CD4-positive, alpha-beta T cell treated with Interleukin-12 subunit alpha and Interleukin-12 subunit beta, for 1 hour (primary cell): ENCODE data around the gene SLC4A1.
"Not testable (repeated sequence)": the region's sequence is repeated elsewhere in the genome, so short reads cannot be mapped to it uniquely, and the experiment has no call there.

Source experiments
- DNase-seq: peaks from one replicate; pipeline ENCODE4 v3.0.0-alpha.2; 2020

Gene SLC4A1

GRCh38 chr17:44255915-44256314 lies 12.0 kb downstream of the SLC4A1 start:
- DNase-seq, result no peak

- DNase-seq, result no peak
These were observed 13.4 kb downstream of the SLC4A1 start for GRCh38 chr17:44254361-44255095.

DNA sequence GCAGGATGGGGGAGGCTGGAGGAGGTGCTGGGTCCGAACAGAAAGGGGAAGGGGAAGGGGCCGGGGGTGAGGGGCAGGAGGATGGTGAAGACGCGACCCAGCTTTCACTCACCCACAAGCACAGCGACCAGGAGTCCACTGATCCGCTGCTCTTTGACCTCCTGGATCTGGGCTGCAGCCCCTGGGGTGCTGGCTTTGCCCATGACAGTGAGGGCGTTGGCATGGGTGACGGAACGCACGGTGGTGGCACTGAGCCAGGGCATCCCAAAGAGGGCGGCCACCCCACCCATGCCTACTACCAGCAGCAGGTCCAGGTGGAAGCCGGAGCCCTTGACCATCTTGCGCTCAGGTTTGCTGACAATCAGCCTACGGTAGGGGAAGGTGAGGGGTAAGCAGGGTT lies 14.9 kb downstream of the SLC4A1 start:
- no peak for DNase-seq

- no peak for DNase-seq
These were observed 16.9 kb downstream of the SLC4A1 start for GRCh38 chr17:44251062-44251461.

DNA sequence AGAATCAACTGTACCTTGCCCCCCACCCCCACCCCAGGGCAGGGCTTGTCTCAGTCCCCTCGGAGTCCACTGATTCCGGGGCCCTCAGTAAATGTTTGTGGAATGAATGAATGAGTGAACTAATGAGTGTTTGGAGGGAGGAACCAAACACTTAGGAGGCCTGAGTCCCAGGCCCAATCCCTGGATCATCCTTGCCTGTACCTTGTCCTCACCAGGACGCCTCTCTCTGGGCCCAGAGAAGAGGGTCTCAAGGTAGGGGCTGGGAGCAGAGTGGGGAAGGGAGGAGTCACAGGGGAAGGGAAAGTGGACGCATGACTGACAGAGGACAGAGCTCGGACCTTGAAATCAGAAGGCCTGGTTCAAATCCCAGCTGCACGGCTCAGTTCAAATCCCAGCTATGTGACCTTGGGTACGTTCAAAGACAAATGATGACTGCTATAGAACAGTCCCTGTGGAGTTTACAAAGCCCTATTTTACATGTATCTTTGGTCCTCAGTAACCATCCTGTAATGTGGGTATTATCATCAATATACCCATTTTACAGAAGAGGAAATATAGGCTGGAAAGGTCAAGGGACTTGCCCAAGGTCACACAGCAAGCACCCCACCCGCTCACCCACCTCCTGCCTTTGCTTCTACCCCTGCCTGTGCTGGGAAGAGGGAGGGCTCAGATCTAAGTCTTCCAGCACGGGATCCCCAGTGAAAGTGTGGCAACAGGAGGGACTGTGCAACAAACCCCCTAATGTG lies 18.3 kb downstream of the SLC4A1 start:
- no peak for DNase-seq

DNA sequence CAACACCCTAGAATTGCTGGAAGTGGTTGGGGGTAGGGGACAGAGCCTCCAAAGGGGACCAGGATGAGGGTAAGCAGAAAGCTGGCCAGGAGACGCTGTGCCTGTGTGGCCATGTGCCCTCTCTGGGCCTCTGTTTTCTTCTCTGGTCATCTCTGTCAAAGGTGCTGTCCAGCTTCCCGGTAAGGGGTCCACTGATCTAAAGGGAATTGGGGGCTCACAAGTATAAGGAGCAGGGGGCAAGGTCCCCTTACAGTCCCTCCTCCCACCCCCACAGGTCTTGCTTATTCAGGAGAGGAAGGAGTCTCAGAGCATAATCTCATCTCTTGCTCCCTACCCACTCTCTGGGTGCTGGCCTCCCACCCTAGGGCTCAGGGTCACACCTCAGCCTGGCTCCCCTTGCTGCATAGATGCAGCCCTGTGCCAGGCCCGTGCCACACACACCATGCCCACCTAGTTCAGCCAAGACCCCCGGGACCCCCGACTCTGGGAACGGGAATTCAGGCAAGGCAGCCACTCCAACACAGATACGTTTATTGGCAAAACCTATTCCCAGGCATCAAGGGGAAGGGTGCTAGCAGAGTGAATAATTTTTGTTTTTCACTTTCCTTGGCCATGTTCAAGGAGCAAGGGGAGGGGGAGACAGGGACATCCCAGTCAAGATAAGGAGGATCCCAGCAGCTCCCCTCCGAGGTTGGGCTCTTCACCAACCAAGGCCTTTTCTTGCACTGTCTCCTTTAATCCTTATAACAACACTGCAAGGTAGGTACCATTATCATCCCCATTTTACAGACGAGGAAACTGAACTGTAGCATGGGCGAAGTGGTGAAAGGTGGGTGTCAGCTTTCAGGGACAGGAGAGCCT lies 19.8 kb downstream of the SLC4A1 start:
- no peak for DNase-seq

DNA sequence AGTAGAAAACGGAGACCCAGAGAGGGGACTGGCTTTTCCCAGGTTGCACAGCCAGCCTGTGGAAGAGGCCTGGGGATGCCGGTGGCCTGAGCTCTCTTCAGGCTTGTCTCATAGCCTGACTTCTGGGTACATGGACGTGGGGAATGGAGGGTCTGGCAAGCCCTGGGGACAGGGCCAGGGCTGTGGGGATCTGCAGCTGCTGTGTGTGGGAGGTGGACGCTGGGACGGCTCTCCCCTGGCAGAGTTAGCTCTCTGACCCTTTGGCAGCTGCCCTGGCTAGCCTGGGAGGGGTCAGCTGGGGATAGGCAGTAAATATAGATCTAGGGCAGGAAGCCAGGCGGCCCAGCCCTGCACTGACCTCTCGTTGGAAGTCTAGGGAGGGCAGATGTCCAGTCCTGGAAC lies 20.5 kb downstream of the SLC4A1 start:
- DNase-seq, result no peak

- no peak for DNase-seq
These were observed 26.8 kb downstream of the SLC4A1 start for GRCh38 chr17:44241106-44241624.

GRCh38 chr17:44237886-44238285 lies 30.0 kb downstream of the SLC4A1 start:
- DNase-seq, result not testable (repeated sequence)

DNA sequence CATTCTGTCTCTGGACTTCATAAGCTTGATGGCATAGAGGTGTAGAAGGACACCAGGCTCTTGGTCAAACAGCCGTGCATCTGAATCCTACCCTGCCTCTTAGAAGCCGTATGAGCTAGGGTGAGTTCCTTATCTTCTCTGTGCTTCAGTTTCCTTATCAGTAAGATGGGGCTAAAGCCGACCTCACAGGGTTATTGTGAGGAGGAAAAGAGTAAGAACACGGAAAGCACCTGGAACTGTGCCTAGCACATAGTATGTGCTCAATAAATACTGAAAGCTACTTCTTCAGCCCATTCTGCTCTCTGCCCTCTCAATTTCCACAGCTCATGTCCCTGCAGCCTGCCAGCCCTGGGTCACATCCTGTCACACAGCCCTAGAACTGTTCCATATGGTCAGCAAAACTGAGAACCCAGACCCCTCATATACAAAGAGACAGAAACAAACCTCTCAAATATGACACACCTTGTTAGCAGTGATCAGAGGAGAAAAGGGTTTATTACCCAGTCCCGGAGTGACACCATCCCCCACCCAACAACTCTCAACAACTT lies 31.4 kb downstream of the SLC4A1 start:
- no peak for DNase-seq

GRCh38 chr17:44235583-44235936 lies 32.4 kb downstream of the SLC4A1 start:
- no peak for DNase-seq

- DNase-seq, result no peak
These were observed 34.4 kb downstream of the SLC4A1 start for GRCh38 chr17:44233582-44233981.

DNA sequence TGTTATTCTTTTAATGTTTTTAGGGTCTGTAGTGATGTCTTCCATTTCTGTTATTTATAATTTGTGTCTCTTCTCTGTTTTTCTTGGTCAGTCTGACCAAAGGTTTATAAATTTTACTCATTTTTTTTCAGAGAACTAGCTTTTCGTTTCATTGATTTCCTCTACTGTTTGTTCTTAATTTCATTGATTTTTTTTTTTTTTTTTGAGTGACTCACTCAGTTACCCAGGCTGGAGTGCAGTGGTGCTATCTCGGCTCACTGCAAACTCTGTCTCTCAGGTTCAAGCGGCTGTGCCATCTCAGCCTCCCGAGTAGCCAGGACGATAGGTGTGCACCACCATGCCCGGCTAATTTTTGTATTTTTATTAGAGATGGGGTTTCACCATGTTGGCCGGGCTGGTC lies 35.9 kb downstream of the SLC4A1 start:
- DNase-seq, result no peak

DNA sequence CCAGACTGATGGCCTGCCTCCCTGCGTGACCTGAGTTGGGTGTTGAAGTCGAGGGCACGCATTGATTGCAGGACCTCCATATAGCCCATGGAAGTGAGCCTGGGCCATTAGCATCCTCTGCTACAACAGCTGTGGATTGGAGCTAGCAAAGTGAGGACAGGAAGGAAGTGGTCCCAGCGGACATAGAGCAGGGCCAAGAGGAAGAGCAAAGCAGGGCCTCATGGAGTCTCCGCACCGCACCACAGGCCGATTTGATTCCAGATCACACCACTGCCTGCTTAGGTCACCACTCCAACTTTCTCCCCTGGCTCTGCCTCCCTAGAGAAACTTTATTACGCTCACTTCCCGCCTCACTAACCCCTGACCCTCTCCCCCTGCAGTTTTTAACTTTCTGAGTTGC lies 37.8 kb downstream of the SLC4A1 start:
- no peak for DNase-seq

- no peak for DNase-seq
These were observed 38.8 kb downstream of the SLC4A1 start for GRCh38 chr17:44229090-44229489.

- no peak for DNase-seq
These were observed 44.3 kb downstream of the SLC4A1 start for GRCh38 chr17:44223541-44224071.

- peak; percentile 62 for DNase-seq
These were observed 45.6 kb downstream of the SLC4A1 start for GRCh38 chr17:44222112-44222869.

- no peak for DNase-seq
These were observed 46.1 kb downstream of the SLC4A1 start for GRCh38 chr17:44221862-44222111.

- peak; percentile 67 for DNase-seq
These were observed 46.7 kb downstream of the SLC4A1 start for GRCh38 chr17:44221084-44221861.

DNA sequence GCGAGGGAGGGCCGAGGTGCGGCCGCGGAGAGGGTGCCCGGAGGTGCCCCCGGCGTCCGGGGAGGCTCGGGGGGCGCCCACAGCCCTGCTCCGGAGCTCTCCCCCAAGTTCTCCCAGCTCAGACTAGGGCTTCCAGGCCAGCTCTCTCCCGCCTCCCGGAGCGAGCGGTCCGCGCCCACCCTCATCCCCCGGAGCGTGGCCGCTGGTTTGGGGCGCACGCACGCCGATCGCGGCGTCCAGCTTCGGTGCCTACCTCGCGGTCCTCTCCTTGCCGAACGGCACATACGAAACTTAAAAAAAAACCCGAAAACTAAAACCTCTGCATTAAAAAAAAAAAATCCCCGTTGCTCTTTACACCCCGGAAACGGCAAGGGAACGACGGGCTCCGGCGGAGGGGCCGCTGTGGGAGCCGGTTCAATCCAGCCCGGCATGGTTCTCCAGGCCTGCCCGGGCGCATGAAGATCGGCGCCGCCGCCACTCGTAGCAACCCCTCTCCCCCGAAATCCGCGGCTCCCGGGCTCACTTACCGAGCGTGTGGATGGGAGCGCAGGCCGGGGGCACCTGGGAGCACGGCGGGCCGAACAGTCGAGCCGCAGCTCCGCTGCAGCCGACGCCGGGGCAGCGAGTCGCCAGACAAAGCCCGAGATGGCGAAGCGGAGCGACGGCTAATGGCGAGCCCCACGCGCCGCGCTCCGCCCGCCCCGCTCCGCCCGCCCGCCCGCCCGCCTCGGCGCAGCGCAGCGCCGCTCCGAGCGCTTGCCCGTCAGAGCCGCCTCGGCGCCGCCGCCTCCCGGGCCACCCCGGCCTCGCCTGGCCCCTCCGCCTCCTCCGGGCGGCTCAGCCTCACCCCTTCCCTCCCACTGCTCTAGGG lies 47.5 kb downstream of the SLC4A1 start:
- DNase-seq, result peak; percentile 58
